ENCODE data around the gene CTXND1. TPM values are rescaled to one million over a fixed set of nuclear protein-coding genes. Genes with fewer than 3 reads are reported as not detected.

CTXND1 gene
- total RNA-seq, 1 donor from 2014 or later = not detected

- H3K4me3 ChIP-seq (ENCODE audit: low read depth, low read length) = no peak overlapping the region
- peak; percentile 84 for DNase-seq (ENCODE audit: low read depth)
- TF ChIP-seq, protein P1, sequence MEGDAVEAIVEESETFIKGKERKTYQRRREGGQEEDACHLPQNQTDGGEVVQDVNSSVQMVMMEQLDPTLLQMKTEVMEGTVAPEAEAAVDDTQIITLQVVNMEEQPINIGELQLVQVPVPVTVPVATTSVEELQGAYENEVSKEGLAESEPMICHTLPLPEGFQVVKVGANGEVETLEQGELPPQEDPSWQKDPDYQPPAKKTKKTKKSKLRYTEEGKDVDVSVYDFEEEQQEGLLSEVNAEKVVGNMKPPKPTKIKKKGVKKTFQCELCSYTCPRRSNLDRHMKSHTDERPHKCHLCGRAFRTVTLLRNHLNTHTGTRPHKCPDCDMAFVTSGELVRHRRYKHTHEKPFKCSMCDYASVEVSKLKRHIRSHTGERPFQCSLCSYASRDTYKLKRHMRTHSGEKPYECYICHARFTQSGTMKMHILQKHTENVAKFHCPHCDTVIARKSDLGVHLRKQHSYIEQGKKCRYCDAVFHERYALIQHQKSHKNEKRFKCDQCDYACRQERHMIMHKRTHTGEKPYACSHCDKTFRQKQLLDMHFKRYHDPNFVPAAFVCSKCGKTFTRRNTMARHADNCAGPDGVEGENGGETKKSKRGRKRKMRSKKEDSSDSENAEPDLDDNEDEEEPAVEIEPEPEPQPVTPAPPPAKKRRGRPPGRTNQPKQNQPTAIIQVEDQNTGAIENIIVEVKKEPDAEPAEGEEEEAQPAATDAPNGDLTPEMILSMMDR (conservative IDR thresholded peaks at IDR 0.05; ENCODE audit: low read depth, low read length) = no peak
Measured at GRCh38 chr15:80179025-80179759, 72.8 kb downstream of the CTXND1 start.

GRCh38 chr15:80177156-80177555, 74.9 kb downstream of the CTXND1 start:
- no peak overlapping the region for H3K4me3 ChIP-seq (ENCODE audit: low read depth, low read length)
- TF ChIP-seq, protein P1 (conservative IDR thresholded peaks at IDR 0.05; ENCODE audit: low read depth, low read length) = no peak
- no peak for DNase-seq (ENCODE audit: low read depth)

GRCh38 chr15:80176443-80176842, 75.6 kb downstream of the CTXND1 start:
- H3K4me3 ChIP-seq (ENCODE audit: low read depth, low read length) = no peak overlapping the region
- DNase-seq (ENCODE audit: low read depth) = no peak
- TF ChIP-seq, protein P1 (conservative IDR thresholded peaks at IDR 0.05; ENCODE audit: low read depth, low read length) = no peak

DNA sequence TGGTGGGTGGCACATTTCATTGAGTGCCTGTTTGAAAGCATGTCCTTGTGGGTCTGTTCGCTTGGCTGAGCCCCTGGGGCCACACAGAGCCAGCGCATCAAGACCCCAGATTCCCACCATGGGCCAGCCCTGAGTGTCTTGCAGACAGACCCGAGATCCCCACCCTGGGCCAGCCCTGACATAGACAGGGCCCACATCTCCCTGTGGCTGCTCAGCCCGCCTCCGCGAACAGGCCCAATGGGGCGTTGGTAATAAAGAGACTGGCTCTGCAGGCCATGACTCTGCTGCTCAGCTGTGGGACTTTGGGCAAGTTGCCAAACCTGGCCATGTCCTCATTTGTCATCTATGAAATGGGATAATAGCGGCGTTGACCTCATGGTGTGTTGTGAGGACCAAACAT, 76.6 kb downstream of the CTXND1 start:
- TF ChIP-seq, protein P1 (conservative IDR thresholded peaks at IDR 0.05; ENCODE audit: low read depth, low read length) = no peak
- no peak overlapping the region for H3K4me3 ChIP-seq (ENCODE audit: low read depth, low read length)
- no peak for DNase-seq (ENCODE audit: low read depth)

DNA sequence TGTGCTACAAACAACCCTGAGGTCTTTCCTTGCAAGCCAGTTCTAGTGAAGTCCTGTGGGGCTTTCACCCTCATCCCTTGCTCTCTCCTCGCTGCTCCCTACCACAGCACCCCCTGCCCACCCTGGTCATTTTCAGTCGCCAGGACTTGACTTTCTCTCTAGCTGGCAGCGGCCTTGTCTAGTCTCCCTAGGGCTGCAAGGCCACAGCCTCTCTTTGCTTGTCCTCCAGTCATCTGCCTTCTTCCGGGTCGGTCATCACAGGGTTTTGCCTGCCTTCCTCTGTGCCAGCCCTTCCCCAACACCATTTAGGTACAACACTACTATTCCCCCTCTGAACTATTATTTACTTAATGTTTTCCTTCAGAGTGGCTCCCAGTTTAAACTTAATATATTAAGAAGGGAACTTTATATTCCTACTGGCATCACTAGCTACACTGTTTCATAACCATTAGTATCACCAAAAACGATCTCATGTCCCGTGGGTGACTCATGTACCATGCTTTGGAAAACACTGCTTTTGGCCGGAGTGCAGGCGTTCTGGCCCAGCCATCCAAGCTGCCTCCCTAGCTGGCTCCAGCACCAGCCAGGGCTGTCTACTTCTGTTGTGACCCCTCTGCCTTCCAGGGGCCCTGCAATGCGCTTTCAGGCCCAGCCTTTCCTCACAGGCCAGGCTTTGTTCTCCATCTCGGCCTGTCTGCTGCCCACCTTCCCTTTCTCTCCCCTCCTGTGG, 77.8 kb downstream of the CTXND1 start:
- no peak for DNase-seq (ENCODE audit: low read depth)
- TF ChIP-seq, protein P1 (conservative IDR thresholded peaks at IDR 0.05; ENCODE audit: low read depth, low read length) = no peak
- H3K4me3 ChIP-seq (ENCODE audit: low read depth, low read length) = no peak overlapping the region

- no peak for DNase-seq (ENCODE audit: low read depth)
- TF ChIP-seq, protein P1 (conservative IDR thresholded peaks at IDR 0.05; ENCODE audit: low read depth, low read length) = peak; percentile 84
- H3K4me3 ChIP-seq (ENCODE audit: low read depth, low read length) = no peak overlapping the region
Measured at GRCh38 chr15:80173022-80173759, 78.8 kb downstream of the CTXND1 start.

All from epithelial cell of proximal tubule (primary cell).